DMS79 treated with DMSO at 0.1 percent for 48 hours (cell line): ENCODE measurements around the gene MS4A7.
"Not testable (repeated sequence)": the region's sequence is repeated elsewhere in the genome, so short reads cannot be mapped to it uniquely, and the experiment has no call there.

Experiments used
- DNase-seq: peaks from one replicate; lab custom pipeline; 2025; lab: John Stamatoyannopoulos, UW

The MS4A7 gene

GRCh38 chr11:60378354-60378753 lies at the start of gene MS4A7:
TSS of gene MS4A7 (plus strand) at chr11:60378532. CDS start at chr11:60383142, 4,610 bp downstream.
- DNase-seq, result no peak

DNA sequence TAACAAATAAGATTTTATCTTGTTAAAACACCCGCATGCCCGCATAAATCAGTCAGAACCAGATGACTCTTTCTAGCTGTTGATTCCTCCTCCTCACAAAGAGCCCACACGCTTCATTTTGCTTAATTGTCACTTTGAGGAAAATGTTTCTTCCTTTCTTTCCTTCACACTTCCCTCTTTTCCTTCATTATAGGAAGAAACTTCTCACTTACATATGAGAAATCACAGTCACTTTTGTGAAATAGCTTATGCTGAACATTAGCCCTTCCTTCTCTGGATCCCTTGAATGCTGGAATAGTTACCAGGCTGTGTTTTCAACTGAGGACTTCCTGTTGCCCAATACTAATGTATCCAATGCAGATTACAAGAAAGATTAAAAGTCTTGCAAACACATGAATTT lies 45.5 kb upstream of the MS4A7 start:
- no peak for DNase-seq

- peak; percentile 3 for DNase-seq
These were observed 44.2 kb upstream of the MS4A7 start for GRCh38 chr11:60334005-60334620.

DNA sequence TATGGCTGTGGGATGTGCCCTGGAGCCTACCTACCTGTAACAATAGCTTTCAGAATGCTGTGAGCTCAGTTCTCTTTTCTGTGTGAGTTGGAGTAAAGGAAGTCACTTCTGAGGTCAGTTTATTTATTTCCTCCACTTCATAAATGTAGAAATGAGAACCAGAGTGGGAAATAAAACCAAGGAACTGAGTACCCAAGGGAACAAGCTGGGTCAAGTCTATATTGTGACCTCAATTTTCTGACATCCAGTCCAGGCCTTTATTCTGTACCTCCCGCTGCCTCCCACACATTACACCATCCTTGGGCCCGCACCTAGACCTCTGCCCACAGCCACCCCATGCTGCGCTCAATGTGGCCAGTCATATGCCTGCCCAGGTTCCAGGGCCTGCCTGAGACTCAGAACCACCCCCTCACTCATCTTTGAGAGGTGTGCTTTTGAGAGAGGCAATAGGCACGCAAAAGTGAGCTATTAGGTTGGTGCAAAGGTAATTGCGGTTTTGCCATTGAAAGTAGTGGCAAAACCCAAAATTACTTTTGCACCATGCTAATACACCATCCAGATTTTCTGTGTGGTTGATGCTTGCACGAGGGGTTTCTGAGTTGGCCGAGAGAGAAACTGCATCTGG lies 41.5 kb upstream of the MS4A7 start:
- DNase-seq, result no peak

DNA sequence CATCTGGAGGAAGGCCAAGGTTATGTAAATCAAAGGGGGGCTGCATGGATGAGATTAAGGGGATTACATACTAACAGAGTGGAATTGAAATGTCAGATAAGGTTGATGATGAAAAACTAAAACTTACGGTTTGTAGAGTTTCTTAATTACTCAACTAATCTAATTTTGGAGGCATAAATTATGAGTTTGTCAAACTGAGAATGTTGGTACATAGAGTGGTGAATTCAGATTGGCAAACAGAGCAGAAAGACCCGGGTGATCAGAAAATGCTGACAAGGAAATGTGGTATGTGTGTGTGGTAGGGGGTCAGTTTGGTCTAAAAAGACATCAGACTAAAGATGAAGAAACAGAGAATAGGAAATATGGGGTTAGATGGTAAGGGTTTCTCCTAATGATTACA lies 40.3 kb upstream of the MS4A7 start:
- DNase-seq, result no peak

- DNase-seq, result no peak
These were observed 39.0 kb upstream of the MS4A7 start for GRCh38 chr11:60339356-60339755.

- DNase-seq, result no peak
These were observed 35.1 kb upstream of the MS4A7 start for GRCh38 chr11:60343094-60343704.

DNA sequence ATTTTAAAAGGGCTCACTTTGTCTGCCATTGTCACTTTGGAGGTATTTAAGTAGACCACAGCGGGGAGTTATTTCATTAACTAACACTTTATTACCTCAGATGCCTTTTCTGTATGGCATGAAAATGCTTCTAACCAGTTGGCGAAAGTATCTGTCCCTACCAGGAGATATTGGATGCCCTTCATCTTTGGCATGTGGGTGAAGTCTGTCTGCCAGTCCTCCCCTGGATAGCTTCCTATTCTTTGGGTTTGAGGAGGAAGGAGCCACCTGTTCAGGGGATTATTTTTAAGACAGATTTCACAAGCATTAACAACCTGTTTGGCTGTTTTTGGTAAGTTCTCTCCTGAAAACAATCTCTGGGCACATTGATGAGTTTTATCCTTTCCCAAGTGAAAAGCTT lies 34.2 kb upstream of the MS4A7 start:
- no peak for DNase-seq

DNA sequence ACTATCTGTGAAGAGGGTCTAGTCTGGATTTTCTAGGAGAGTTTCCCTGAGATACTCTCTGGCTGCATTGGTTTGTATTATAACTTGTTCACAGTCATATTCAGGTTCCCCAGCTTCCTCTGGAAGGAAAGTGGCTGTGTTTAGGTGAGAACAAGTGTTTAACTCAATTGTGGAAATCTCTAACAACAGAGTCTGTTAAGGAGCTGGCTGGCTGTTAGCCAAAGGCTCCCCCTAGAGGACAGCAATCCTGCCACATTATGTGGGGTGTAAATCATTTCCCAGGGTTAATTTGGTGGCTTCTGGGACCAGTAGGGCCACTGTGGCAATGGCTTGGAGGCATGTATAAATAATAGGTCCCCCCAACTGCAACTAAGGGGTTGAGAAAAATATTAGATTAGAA lies 32.8 kb upstream of the MS4A7 start:
- DNase-seq, result no peak

DNA sequence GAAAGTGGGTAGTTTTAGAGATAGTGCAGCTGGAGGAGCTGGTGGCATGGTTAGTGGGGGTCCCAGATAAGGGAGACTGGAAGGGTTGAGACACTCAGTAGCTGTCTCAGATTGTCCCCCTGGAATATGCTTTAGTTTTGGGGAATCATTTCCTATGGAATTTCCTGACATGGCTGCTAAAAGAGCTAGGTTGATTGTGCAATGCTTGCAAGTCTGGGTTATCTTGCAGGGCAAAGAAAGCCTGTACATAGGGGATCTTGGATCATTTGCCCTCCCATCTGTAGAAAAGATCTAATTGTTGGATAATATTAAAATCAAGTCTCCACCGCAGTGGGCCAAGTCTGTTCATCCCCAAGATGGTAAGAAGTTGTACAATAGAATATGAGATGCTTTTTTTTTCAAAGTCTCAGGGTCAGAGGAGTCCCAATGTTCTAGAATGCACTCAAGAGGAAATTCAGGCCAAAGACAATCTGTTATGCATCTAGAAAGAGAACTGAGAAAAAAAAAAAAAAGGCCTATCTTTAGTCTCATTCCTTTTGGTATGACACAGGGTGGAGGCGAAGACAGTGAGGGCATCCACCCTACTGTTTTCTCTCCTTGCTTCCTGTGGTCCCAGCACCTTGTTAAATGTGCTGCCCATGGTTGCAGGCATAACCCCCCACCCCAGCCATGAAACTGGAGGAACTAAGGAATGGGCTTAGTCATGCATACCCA lies 31.1 kb upstream of the MS4A7 start:
- DNase-seq, result no peak

- no peak for DNase-seq
These were observed 30.2 kb upstream of the MS4A7 start for GRCh38 chr11:60348116-60348515.

DNA sequence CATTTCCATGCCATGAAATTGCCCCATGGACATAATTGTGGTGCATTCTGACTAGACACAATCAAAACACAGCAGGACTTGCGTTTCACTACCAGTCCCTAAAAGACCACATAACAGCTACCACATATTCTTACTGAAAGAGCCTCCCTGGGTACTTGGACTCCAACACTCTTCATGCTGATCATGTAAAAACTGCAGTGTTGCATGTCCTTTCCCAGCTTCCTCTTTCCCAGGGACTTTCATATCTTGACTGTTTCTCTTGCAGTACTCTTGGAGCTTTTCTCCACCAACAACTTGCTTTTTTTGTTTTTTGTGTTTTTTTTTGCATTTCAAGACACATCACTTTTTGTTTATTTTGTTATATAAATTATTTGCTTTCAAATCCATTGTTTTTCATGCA lies 28.3 kb upstream of the MS4A7 start:
- DNase-seq, result no peak

DNA sequence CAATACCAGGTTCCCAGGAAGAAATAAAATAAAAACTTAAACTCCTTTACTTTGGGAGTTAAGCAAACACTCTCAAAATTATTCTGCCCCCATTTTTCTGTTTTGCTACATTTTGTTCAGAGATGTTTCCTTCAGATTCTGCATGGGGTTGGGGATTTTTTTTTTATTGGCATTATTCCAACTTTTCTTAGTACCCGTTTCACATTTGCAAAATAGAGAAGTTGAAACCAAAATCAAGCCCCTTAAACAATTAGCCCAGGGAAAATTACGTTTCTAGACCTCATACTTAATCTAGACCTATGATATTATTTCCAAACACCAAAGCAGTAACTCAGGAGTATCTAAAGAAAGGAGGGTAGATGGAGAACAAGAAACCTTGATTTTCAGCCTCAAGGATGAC lies 20.6 kb upstream of the MS4A7 start:
- DNase-seq, result no peak

- DNase-seq, result no peak
These were observed 17.7 kb upstream of the MS4A7 start for GRCh38 chr11:60360621-60361020.

DNA sequence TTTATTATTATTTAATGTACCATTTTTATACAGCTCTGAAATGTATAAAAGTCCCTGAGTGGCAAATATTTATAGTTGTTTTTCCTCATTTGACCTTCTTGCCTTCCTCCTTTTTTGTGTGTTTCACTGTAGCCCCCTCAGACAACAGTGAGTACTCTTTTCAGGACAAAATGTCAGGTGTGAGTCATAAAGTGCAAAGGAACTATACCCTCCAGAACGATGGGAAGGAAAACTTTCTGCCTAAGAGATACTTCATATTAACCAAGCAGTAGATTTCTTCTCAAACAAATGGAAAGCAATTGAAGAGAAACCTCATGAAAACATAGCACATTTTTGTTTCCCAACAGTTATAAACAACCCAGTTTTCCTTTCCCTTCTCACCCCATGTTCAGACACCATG lies 16.1 kb upstream of the MS4A7 start:
- DNase-seq, result no peak

GRCh38 chr11:60363542-60364470 lies 14.5 kb upstream of the MS4A7 start:
- DNase-seq, result peak; percentile 14

DNA sequence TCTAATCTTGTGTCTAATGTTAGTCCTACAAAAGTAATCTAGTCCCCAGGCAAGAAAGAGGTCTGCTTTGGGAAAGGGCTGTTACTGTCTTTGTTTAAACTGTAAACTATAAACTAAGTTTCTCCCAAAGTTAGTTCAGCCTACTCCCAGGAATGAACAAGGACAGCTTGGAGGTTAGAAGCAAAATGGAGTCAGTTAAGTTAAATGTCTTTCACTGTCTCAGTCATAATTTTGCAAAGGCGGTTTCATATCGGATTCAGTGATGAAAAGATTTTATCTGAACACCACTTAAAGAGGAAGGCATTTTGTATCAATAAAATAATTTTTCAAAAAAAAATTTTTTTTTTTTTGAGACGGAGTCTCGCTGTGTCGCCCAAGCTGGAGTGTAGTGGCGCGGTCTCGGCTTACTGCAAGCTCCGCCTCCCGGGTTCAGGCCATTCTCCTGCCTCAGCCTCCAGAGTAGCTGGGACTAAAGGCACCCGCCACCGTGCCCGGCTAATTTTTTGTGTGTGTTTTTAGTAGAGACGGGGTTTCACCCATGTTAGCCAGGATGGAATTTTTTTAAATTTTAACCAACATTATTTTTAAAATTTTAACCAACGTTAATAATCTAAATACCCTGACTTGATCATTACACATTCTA lies 11.9 kb upstream of the MS4A7 start:
- DNase-seq, result not testable (repeated sequence)

GRCh38 chr11:60367009-60367408 lies 11.3 kb upstream of the MS4A7 start:
- DNase-seq, result no peak

DNA sequence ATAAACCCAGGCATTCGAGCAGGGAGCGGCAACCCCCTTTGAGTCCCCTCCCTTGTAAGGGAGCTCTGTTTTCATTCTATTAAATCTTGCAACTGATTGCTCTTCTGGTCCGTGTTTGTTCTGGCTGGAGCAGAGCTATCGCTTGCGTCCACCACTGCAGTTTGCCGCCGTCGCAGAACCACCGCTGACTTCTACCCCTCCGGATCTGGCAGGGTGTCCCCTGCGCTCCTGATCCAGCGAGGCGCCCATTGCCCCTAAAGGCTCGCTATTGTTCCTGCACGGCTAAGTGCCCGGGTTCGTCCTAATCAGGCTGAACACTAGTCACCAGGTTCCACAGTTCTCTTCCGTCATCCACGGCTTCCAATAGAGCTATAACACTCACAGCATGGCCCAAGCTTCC lies 10.4 kb upstream of the MS4A7 start:
- DNase-seq, result no peak

GRCh38 chr11:60370252-60370810 lies 8.0 kb upstream of the MS4A7 start:
- DNase-seq, result peak; percentile 17

GRCh38 chr11:60370811-60371298 lies 7.5 kb upstream of the MS4A7 start:
- peak; percentile 44 for DNase-seq
